GM12878 (cell line): ENCODE measurements around the gene BMAL1. TPM values are rescaled to one million over a fixed set of nuclear protein-coding genes. Genes with fewer than 3 reads are reported as not detected.

Source experiments
- ATAC-seq: fragments of 200-7000 bp; cut with Tn5 transposase; 3 replicates; pipeline ENCODE4 v1.9.1; 2020; ENCODE audit warnings: mild to moderate bottlenecking, moderate library complexity
- BruUV-seq: library from RNA; stranded (reverse); fragments of 400-500 nt; replicated peaks from 2 replicates; lab custom pipeline; 2021; lab: Mats Ljungman, UMichigan
- CTCF ChIA-PET: fragments of 300-600 bp; sonication (Branson Sonifier 250); formaldehyde crosslinking; extraction: SDS; loops from one replicate; lab custom pipeline; 2021; ENCODE audit warnings: inconsistent platforms; lab: Yijun Ruan, JAX
- POLR2A ChIA-PET: fragments of 350-600 bp; formaldehyde crosslinking; extraction: SDS; loops from one replicate; lab custom pipeline; 2021; ENCODE audit warnings: inconsistent platforms; lab: Charles Lee
- RAD21 ChIA-PET: fragments of 300-600 bp; sonication (Branson Sonifier 250); formaldehyde crosslinking; loops from one replicate; lab custom pipeline; 2023; ENCODE audit warnings: antibody characterized with exemption; ENCODE audit not compliant: unreplicated experiment; lab: Charles Lee
- SMC1A ChIA-PET: fragments of 300-600 bp; sonication (Branson Sonifier 250); formaldehyde crosslinking; loops from one replicate; lab custom pipeline; 2023; ENCODE audit not compliant: unreplicated experiment, uncharacterized antibody; lab: Charles Lee
- DNase-seq: peaks from one replicate; pipeline ENCODE4 v3.0.0-alpha.2; 2011; ENCODE audit warnings: low read depth, low spot score
- FAIRE-seq: peaks from 3 replicates; lab custom pipeline; 2011; peaks lifted over from hg19 to GRCh38; lab: Jason Lieb, UNC
- H2AFZ ChIP-seq: 2 replicates; pipeline ENCODE4 v1.6.0; 2011; ENCODE audit warnings: low read depth, low read length, control low read depth; ENCODE audit not compliant: control insufficient read depth
- H3K27ac ChIP-seq: 2 replicates; pipeline ENCODE4 v1.5.1; 2011; ENCODE audit warnings: control low read depth; ENCODE audit not compliant: control insufficient read depth, insufficient read depth
- H3K27me3 ChIP-seq, 2 experiments: replicated peaks in 1 of 2; 2 replicates each; pipeline versions ENCODE4 v1.6.0 to v1.6.1; 2011; ENCODE audit warnings: low read length in 1 of 2; ENCODE audit not compliant: control insufficient read depth in 2 of 2, insufficient read depth in 2 of 2
- H3K36me3 ChIP-seq, 2 experiments: 2 replicates each; pipeline ENCODE4 v1.5.1; 2011; ENCODE audit warnings: low read length in 1 of 2; ENCODE audit not compliant: control insufficient read depth in 2 of 2, insufficient read depth in 2 of 2
- H3K4me1 ChIP-seq: 2 replicates; pipeline ENCODE4 v1.6.1; 2011; ENCODE audit warnings: mild to moderate bottlenecking, low read length, moderate library complexity, mixed read lengths; ENCODE audit not compliant: control insufficient read depth, insufficient read depth
- H3K4me2 ChIP-seq: 2 replicates; pipeline ENCODE4 v1.6.0; 2011; ENCODE audit warnings: control low read depth; ENCODE audit not compliant: control insufficient read depth, insufficient read depth
- H3K4me3 ChIP-seq: fragments of 200-600 bp; sonication (generic); 2 replicates; pipeline ENCODE4 v1.5.1; 2016
- H3K79me2 ChIP-seq: 2 replicates; pipeline ENCODE4 v1.6.0; 2011; ENCODE audit warnings: low read length; ENCODE audit not compliant: control insufficient read depth, insufficient read depth
- H3K9ac ChIP-seq: 2 replicates; pipeline ENCODE4 v1.8.0; 2011; ENCODE audit warnings: low read length, control low read depth, mixed read lengths; ENCODE audit not compliant: control insufficient read depth, insufficient read depth
- H3K9me3 ChIP-seq: replicated peaks from 3 replicates; pipeline ENCODE4 v1.5.1; 2011; ENCODE audit warnings: mild to moderate bottlenecking, low read length; ENCODE audit not compliant: control insufficient read depth, insufficient read depth
- H4K20me1 ChIP-seq: 2 replicates; pipeline ENCODE4 v1.6.0; 2011; ENCODE audit not compliant: control insufficient read depth, insufficient read depth
- RAD21 ChIP-seq: IDR thresholded peaks from 2 replicates; pipeline ENCODE4 v1.6.1; 2011; ENCODE audit warnings: mild to moderate bottlenecking, low read depth, low read length, moderate library complexity; ENCODE audit not compliant: insufficient read depth
- SMC3 ChIP-seq: IDR thresholded peaks from 2 replicates; pipeline ENCODE4 v1.6.1; 2011; ENCODE audit warnings: low read length, improper control_type of control experiment, borderline replicate concordance
- WGBS: methylation state at CpG from one replicate; pipeline ENCODE4 v1.1.6; 2016; ENCODE audit warnings: low lambda C conversion rate; ENCODE audit not compliant: insufficient replicate concordance, insufficient coverage; ENCODE audit errors: missing lambda C conversion rate; 5-methylcytosine and 5-hydroxymethylcytosine counted together
- in situ Hi-C: fragments of 300-500 bp; cut with MboI; formaldehyde crosslinking; loops from 9 replicates; pipeline ENCODE4 v1.14.3; 2018; ENCODE audit warnings: mixed read lengths
- intact Hi-C: fragments of 100-400 bp; cut with micrococcal nuclease; formaldehyde crosslinking; loops from one replicate; pipeline ENCODE4 v1.14.2; 2022; ENCODE audit not compliant: unreplicated experiment
- polyA plus RNA-seq, 11 experiments: library from polyadenylated mRNA; depleted of rRNA in 4 of 11; unstranded in 6 of 11; stranded (reverse) in 5 of 11; fragments of >200 nt; fragmentation: Nextera tagmentation in 4 of 11; fragmentation: Illumina TruSeq in 1 of 11; extraction: Ambion mirVana in 4 of 11; extraction: Trizol in 1 of 11; gene quantifications; 1 replicate in 1 of 11; 2 replicates in 10 of 11; pipeline versions ENCODE4 v1.2.1 to v1.2.3, GENCODE V29; 2011 to 2016; ENCODE audit warnings: inconsistent platforms in 2 of 11, missing spikeins in 2 of 11, low read depth in 1 of 11
- total RNA-seq, 4 experiments: library from RNA; depleted of rRNA in 3 of 4; stranded (reverse); fragments of >200 nt in 3 of 4; fragmentation: Illumina TruSeq in 1 of 4; extraction: Trizol in 1 of 4; gene quantifications; 2 replicates each; pipeline versions ENCODE4 v1.2.1 to v1.2.3, GENCODE V29; 2013 to 2021
- TF ChIP-seq, protein P1 (sequence below): fragments of 450-650 bp; IDR thresholded peaks from 2 replicates; pipeline ENCODE4 v1.6.1; 2017; ENCODE audit warnings: low read depth, mild to moderate bottlenecking, moderate library complexity
- TF ChIP-seq, protein P2 (sequence below), 3 experiments: IDR thresholded peaks in 2 of 3; conservative IDR thresholded peaks in 1 of 3; 2 replicates each; pipeline ENCODE4 v1.5.1; 2011; ENCODE audit warnings: low read depth in 3 of 3, low read length in 3 of 3, mild to moderate bottlenecking in 3 of 3, control low read depth in 2 of 3, moderate library complexity in 2 of 3, inconsistent platforms in 1 of 3, mixed read lengths in 1 of 3; ENCODE audit not compliant: control insufficient read depth in 2 of 3, insufficient read depth in 1 of 3; ENCODE audit errors: extremely low read depth in 1 of 3

BMAL1 gene
- total and polyA plus RNA-seq, 10 of the 15 experiments (the other 5 are each of a cell fraction or from before 2014, with no cell fraction given), result 3.5 to 40.6 (median 13.6) TPM

DNA sequence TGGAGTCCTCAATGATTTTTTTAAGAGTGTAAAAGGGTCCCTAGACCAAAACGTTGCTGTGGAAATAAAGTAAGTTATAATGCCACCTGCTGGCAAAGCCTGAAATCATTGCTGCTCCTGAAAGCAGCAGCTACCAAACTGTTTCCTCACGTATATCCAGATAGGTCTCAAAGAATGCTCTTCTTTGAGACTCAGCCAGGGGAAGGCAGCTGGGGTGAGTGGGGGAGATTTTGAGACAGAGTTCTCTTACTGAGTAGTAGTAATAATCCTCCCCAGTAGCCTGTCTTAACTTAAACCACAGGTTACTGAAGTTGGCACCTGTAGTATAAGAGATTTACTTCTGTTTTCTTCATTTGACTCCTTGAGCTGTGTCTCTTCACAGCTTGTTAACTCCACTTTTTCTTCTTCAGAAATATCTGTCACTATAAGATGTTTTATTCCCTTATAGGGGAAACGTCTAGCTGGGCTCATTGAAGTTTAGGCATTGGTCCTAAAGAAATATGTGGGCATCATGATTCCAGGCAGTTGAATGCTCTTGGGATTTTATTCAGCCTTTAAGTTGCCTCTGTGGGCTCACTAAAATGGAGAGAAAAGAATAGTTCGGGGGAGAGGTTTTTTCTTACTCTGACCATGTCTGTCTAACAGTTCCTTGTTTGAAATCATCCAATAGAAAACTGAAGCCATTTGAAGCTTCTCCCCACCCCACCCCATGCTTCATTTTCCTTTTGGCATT lies 107.5 kb downstream of the BMAL1 start:
- no peaks in the 10 kb centered on the region for H3K79me2 ChIP-seq
- RAD21 ChIA-PET, result interaction anchor here (0.9 to 3.2 kb wide), 8 partner anchors 16 to 201 kb away, joined by 3 to 15 read pairs (median 5); partner anchors contain the start of gene BTBD10
- H2AFZ ChIP-seq, result no peak overlapping the region
- no peak overlapping the region for H3K4me3 ChIP-seq
- intact Hi-C loops, result loop anchor here (1.0 to 5.0 kb wide), 3 partner anchors 174 to 423 kb away; no protein-coding TSS in a partner anchor
- DNase-seq, result peak; percentile 3
- H3K4me1 ChIP-seq, result no peaks in the 10 kb centered on the region
- CTCF ChIA-PET, result interaction anchor here (0.6 to 7.1 kb wide), 35 partner anchors 9 to 485 kb away, joined by 3 to 62 read pairs (median 5); no protein-coding TSS in a partner anchor
- peaks cover 1 to 17% of the 10 kb centered on the region in 2 experiments; a peak in 3 of 4 replicates for H3K36me3 ChIP-seq
- TF ChIP-seq SMC3 (peak; percentile 55; the same call in 1 of the 2 replicates), RAD21 (peak; percentile 58)
- TF ChIP-seq, protein P1, sequence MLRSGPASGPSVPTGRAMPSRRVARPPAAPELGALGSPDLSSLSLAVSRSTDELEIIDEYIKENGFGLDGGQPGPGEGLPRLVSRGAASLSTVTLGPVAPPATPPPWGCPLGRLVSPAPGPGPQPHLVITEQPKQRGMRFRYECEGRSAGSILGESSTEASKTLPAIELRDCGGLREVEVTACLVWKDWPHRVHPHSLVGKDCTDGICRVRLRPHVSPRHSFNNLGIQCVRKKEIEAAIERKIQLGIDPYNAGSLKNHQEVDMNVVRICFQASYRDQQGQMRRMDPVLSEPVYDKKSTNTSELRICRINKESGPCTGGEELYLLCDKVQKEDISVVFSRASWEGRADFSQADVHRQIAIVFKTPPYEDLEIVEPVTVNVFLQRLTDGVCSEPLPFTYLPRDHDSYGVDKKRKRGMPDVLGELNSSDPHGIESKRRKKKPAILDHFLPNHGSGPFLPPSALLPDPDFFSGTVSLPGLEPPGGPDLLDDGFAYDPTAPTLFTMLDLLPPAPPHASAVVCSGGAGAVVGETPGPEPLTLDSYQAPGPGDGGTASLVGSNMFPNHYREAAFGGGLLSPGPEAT, result no peak
- TF ChIP-seq, protein P2, sequence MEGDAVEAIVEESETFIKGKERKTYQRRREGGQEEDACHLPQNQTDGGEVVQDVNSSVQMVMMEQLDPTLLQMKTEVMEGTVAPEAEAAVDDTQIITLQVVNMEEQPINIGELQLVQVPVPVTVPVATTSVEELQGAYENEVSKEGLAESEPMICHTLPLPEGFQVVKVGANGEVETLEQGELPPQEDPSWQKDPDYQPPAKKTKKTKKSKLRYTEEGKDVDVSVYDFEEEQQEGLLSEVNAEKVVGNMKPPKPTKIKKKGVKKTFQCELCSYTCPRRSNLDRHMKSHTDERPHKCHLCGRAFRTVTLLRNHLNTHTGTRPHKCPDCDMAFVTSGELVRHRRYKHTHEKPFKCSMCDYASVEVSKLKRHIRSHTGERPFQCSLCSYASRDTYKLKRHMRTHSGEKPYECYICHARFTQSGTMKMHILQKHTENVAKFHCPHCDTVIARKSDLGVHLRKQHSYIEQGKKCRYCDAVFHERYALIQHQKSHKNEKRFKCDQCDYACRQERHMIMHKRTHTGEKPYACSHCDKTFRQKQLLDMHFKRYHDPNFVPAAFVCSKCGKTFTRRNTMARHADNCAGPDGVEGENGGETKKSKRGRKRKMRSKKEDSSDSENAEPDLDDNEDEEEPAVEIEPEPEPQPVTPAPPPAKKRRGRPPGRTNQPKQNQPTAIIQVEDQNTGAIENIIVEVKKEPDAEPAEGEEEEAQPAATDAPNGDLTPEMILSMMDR (IDR thresholded peaks at IDR 0.05 in 2 of 3, conservative IDR thresholded peaks at IDR 0.05 in 1 of 3; ENCODE audit: control insufficient read depth in 2 of 3, extremely low read depth in 1 of 3, insufficient read depth in 1 of 3, low read depth in 3 of 3, low read length in 3 of 3), result peak; percentile 58 to 69 (median 58)
- H4K20me1 ChIP-seq, result no peaks in the 10 kb centered on the region
- POLR2A ChIA-PET, result no interaction called here
- no peaks in the 10 kb centered on the region for H3K27me3 ChIP-seq
- peak; percentile 66 for FAIRE-seq
- no peaks in the 10 kb centered on the region for H3K9me3 ChIP-seq
- 15% methylated on average over 4 of the region's 4 CpGs for WGBS
- no peak overlapping the region for H3K9ac ChIP-seq
- peak; percentile 74 for ATAC-seq
- no peak overlapping the region for H3K4me2 ChIP-seq
- no TSS peak for BruUV-seq
- H3K27ac ChIP-seq, result no peak overlapping the region
- in situ Hi-C loops, result no loop called here
- SMC1A ChIA-PET, result interaction anchor here (0.7 to 2.7 kb wide), 20 partner anchors 9 to 201 kb away, joined by 3 to 17 read pairs (median 3); no protein-coding TSS in a partner anchor
